Liver (tissue), 9 donors: ENCODE measurements around the gene HOPX. TPM values are rescaled to one million over a fixed set of nuclear protein-coding genes. Genes with fewer than 3 reads are reported as not detected.

ENCODE experiments used
- DNase-seq: peaks from one replicate; pipeline ENCODE4 v3.0.0-alpha.2; 2017; ENCODE audit warnings: low spot score
- H3K27ac ChIP-seq, 2 donors: one replicate each; pipeline ENCODE4 v1.7.0; 2013; ENCODE audit warnings: inconsistent platforms in 2 of 2, low read length in 2 of 2, control low read depth in 1 of 2, low read depth in 1 of 2, mild to moderate bottlenecking in 1 of 2
- H3K27me3 ChIP-seq, 4 donors: one replicate each; pipeline versions ENCODE4 v1.6.1 to v1.7.0; 2013; ENCODE audit warnings: low read length in 3 of 4, inconsistent platforms in 1 of 4, mild to moderate bottlenecking in 1 of 4, moderate library complexity in 1 of 4; ENCODE audit not compliant: control insufficient read depth in 4 of 4, insufficient read depth in 4 of 4
- H3K36me3 ChIP-seq, 4 donors: one replicate each; pipeline versions ENCODE4 v1.6.1 to v1.7.0; 2013; ENCODE audit warnings: low read length in 3 of 4, mild to moderate bottlenecking in 3 of 4, low read depth in 1 of 4, moderate library complexity in 1 of 4; ENCODE audit not compliant: control insufficient read depth in 4 of 4, insufficient read depth in 3 of 4
- H3K4me1 ChIP-seq, 4 donors: one replicate each; pipeline versions ENCODE4 v1.6.1 to v1.7.0; 2013; ENCODE audit warnings: low read length in 3 of 4, mild to moderate bottlenecking in 3 of 4, moderate library complexity in 1 of 4; ENCODE audit not compliant: control insufficient read depth in 4 of 4, insufficient read depth in 4 of 4
- H3K4me3 ChIP-seq, 3 donors: one replicate each; pipeline versions ENCODE4 v1.6.1 to v1.7.0; 2013; ENCODE audit warnings: low read length in 3 of 3, control low read depth in 1 of 3, low read depth in 1 of 3, mild to moderate bottlenecking in 1 of 3
- H3K9ac ChIP-seq, 2 donors: one replicate each; pipeline ENCODE4 v1.7.0; 2013; ENCODE audit warnings: low read length in 2 of 2, mild to moderate bottlenecking in 2 of 2, moderate library complexity in 2 of 2, control low read depth in 1 of 2, low read depth in 1 of 2
- H3K9me3 ChIP-seq, 4 donors: one replicate each; pipeline versions ENCODE4 v1.6.1 to v1.7.0; 2013; ENCODE audit warnings: low read length in 3 of 4; ENCODE audit not compliant: control insufficient read depth in 4 of 4
- FOXA1 ChIP-seq: IDR thresholded peaks from 2 replicates; pipeline ENCODE4 v1.6.1; 2016; ENCODE audit warnings: antibody characterized with exemption
- FOXA2 ChIP-seq: IDR thresholded peaks from 2 replicates; pipeline ENCODE4 v1.6.1; 2016; ENCODE audit warnings: antibody characterized with exemption
- HNF4A ChIP-seq, 2 donors: conservative IDR thresholded peaks; 2 replicates each; pipeline ENCODE4 v1.6.1; 2016; ENCODE audit warnings: antibody characterized with exemption in 2 of 2, mild to moderate bottlenecking in 2 of 2
- JUND ChIP-seq, 2 donors: IDR thresholded peaks; 2 replicates each; pipeline ENCODE4 v1.6.1; 2016; ENCODE audit warnings: antibody characterized with exemption in 2 of 2
- NR2F2 ChIP-seq: IDR thresholded peaks from 2 replicates; pipeline ENCODE4 v1.6.1; 2016; ENCODE audit warnings: antibody characterized with exemption
- RAD21 ChIP-seq, 2 donors: IDR thresholded peaks; 2 replicates each; pipeline ENCODE4 v1.6.1; 2016; ENCODE audit warnings: antibody characterized with exemption in 2 of 2, mild to moderate bottlenecking in 2 of 2
- RXRA ChIP-seq, 2 donors: IDR thresholded peaks; 2 replicates each; pipeline ENCODE4 v1.6.1; 2017 to 2018; ENCODE audit warnings: antibody characterized with exemption in 2 of 2, mild to moderate bottlenecking in 1 of 2
- SP1 ChIP-seq: IDR thresholded peaks from 2 replicates; pipeline ENCODE4 v1.6.1; 2018; ENCODE audit warnings: antibody characterized with exemption, mild to moderate bottlenecking
- YY1 ChIP-seq: IDR thresholded peaks from 2 replicates; pipeline ENCODE4 v1.6.1; 2016; ENCODE audit warnings: antibody characterized with exemption, mild to moderate bottlenecking
- WGBS: extraction: QIAGEN DNeasy Blood & Tissue Kit; methylation state at CpG from one replicate; pipeline ENCODE4 v1.1.7; 2013; 5-methylcytosine and 5-hydroxymethylcytosine counted together
- polyA plus RNA-seq, 2 donors: library from polyadenylated mRNA; stranded (reverse) in 1 of 2; unstranded in 1 of 2; fragments of 200-250 nt in 1 of 2; fragments of >200 nt in 1 of 2; fragmentation: Nextera tagmentation in 1 of 2; extraction: Ambion mirVana in 1 of 2; gene quantifications; one replicate each; pipeline versions ENCODE4 v1.2.1 to v1.2.3, GENCODE V29; 2013 to 2015
- total RNA-seq, 2 donors: library from RNA; depleted of rRNA; stranded (reverse); fragments of >200 nt; gene quantifications; one replicate each; pipeline ENCODE4 v1.2.3, GENCODE V29; 2014
- TF ChIP-seq, protein P1 (sequence below): IDR thresholded peaks from 2 replicates; pipeline ENCODE4 v1.6.1; 2016; ENCODE audit warnings: antibody characterized with exemption, mild to moderate bottlenecking
- donor health status: healthy.
- donor health status: healthy.
- donor health status: healthy.
- donor health status: healthy.
- donor health status: healthy.

HOPX gene
- total and polyA plus RNA-seq, 4 donors: 0.40 to 2.4 (median 0.63) TPM

DNA sequence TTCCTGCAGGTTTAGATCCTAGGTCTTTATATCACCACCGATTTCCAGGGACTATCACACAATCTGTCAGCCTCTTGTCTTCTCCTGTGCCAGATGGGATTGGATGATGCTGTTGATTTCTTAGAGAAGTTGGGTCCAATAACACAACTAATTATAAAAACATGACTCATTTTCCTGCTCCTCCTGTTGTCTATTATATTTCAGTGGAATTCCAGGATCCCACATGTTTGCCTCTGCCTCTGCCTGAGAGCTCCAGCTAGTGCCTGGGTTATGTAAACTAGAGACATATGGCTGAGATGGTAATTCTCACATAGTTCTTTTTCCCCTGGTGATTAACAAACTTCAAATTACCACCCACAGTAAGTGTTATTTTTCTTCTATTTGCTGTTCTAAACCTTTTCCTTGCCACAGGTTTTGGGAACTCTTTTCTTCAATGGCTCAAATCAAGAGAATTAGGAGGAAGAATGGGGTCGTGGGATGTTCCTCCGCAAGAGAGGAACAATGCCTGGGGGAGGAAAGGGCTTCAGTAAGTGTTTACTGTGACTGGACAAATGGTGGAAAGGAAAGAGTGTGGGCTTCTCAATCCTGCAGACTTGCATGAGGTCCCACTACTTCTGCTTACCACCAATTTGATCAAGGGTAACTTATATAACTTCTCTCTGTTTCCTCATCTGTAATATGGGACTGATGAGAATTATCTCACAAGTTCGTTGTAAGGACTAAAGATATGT, 3.4 kb upstream of the HOPX start:
- Histone ChIP-seq H3K4me3 (no peak overlapping the region), H3K27ac (no peak overlapping the region), H3K9ac (no peak overlapping the region), H3K4me1 (no peaks in the 10 kb centered on the region), H3K9me3 (no peaks in the 10 kb centered on the region), H3K27me3 (peaks cover 0 to 8% (median 0%) of the 10 kb centered on the region in 4 donors), H3K36me3 (no peaks in the 10 kb centered on the region)
- DNase-seq: no peak
- TF ChIP-seq FOXA1: no peak
- TF ChIP-seq JUND (IDR thresholded peaks at IDR 0.05): no peak
- no peak for TF ChIP-seq FOXA2
- TF ChIP-seq, protein P1, sequence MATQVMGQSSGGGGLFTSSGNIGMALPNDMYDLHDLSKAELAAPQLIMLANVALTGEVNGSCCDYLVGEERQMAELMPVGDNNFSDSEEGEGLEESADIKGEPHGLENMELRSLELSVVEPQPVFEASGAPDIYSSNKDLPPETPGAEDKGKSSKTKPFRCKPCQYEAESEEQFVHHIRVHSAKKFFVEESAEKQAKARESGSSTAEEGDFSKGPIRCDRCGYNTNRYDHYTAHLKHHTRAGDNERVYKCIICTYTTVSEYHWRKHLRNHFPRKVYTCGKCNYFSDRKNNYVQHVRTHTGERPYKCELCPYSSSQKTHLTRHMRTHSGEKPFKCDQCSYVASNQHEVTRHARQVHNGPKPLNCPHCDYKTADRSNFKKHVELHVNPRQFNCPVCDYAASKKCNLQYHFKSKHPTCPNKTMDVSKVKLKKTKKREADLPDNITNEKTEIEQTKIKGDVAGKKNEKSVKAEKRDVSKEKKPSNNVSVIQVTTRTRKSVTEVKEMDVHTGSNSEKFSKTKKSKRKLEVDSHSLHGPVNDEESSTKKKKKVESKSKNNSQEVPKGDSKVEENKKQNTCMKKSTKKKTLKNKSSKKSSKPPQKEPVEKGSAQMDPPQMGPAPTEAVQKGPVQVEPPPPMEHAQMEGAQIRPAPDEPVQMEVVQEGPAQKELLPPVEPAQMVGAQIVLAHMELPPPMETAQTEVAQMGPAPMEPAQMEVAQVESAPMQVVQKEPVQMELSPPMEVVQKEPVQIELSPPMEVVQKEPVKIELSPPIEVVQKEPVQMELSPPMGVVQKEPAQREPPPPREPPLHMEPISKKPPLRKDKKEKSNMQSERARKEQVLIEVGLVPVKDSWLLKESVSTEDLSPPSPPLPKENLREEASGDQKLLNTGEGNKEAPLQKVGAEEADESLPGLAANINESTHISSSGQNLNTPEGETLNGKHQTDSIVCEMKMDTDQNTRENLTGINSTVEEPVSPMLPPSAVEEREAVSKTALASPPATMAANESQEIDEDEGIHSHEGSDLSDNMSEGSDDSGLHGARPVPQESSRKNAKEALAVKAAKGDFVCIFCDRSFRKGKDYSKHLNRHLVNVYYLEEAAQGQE: no peak
- no peak for TF ChIP-seq SP1
- no peak for TF ChIP-seq HNF4A (conservative IDR thresholded peaks at IDR 0.05)
- no peak for TF ChIP-seq RAD21 (IDR thresholded peaks at IDR 0.05)
- whole genome bisulfite sequencing: 62% methylated on average over 4 of the region's 4 CpGs

DNA sequence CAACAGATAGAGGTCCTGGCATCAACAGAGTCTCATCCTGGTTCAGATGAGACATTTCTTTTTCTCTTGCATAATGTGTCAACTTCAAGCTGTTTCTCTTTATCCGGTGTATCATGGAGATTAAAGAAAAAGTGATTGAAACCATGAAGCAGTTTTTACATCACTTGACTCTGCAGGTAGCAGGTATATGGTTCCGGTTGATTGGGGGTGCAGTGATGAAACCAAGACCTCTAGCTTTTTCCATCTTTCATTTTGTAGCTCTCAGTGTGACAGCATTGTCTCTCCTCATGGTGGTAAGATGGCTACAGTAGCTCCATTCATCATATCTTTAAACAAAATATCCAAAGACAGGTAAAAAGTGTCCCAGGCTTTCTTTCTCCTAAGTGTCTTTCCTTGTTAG, 2.4 kb upstream of the HOPX start:
- peaks cover 0 to 8% (median 0%) of the 10 kb centered on the region in 4 donors for H3K27me3 ChIP-seq
- H3K4me3 ChIP-seq: no peak overlapping the region
- H3K27ac ChIP-seq: no peak overlapping the region
- TF ChIP-seq FOXA2 (no peak), RAD21 (IDR thresholded peaks at IDR 0.05) (no peak), YY1 (no peak), NR2F2 (no peak), FOXA1 (no peak), RXRA (IDR thresholded peaks at IDR 0.05) (no peak)
- TF ChIP-seq, protein P1: no peak
- H3K9ac ChIP-seq: no peak overlapping the region
- no peak for DNase-seq
- H3K36me3 ChIP-seq: no peaks in the 10 kb centered on the region
- H3K4me1 ChIP-seq: no peaks in the 10 kb centered on the region
- 86% methylated on average over 2 of the region's 2 CpGs for WGBS
- H3K9me3 ChIP-seq: no peaks in the 10 kb centered on the region
